ENCODE data around the gene GFPT1. TPM values are rescaled to one million over a fixed set of nuclear protein-coding genes. Genes with fewer than 3 reads are reported as not detected.

GFPT1 gene
- total RNA-seq, 2 experiments from 2014 or later, result 31.0 to 36.1 TPM

DNA sequence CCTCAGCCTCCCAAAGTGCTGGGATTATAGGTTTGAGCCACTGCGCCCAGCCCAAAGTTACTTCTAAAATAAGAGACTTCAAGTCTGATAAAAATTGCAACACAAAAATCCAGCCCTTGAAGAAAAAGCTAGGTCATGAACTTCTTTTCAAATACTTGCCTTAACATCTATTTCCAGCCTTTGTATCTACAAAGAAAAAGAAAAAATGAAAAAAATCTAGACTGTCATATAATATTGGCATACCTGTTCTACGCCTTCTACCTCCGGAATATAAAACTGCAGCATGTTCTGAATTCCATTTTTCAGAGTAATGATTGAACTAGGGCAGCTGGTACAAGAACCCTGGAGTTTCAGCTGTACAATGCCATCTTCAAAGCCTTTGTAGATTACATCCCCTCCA is 13.1 kb upstream of the GFPT1 start:
- no peaks in the 10 kb centered on the region for H3K9me3 Mint-ChIP-seq (ENCODE audit: low read depth)
- no peaks in the 10 kb centered on the region for H3K4me1 Mint-ChIP-seq
- H3K27ac Mint-ChIP-seq, result no peak overlapping the region
- H3K4me3 Mint-ChIP-seq, result no peak overlapping the region
- peaks cover 28% of the 10 kb centered on the region for H3K36me3 Mint-ChIP-seq (ENCODE audit: low read depth)
- intact Hi-C loops (cut with DNase I, micrococcal nuclease), result no loop called here
- ChIA-PET POLR2A (no interaction called here), CTCF (interaction anchor here (0.7 to 1.2 kb wide), 4 partner anchors 24 to 937 kb away, joined by 3 to 4 read pairs (median 3); no protein-coding TSS in a partner anchor)
- no peak for DNase-seq
- ATAC-seq, result no peak
- H3K27me3 Mint-ChIP-seq, result no peaks in the 10 kb centered on the region

DNA sequence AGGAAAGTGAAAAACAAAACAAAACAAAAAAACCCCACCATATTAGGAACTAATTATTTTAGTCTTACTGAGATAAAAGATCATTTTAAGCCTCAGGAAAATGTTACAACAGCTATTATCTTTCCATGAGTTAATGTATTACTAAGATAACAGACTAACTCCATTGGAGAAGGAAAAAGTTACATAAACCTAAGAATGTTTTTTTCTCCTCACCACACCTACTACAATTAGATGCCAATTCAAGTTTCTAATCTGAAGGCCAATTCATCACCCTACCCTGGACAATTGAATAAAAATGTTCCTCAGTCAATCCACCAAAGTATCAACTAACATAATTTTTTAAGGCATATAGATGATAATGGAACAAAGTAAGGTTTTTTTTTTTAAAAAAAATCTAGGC is 10.2 kb upstream of the GFPT1 start:
- Mint-ChIP-seq H3K4me3 (no peak overlapping the region), H3K27ac (no peak overlapping the region), H3K27me3 (no peaks in the 10 kb centered on the region), H3K9me3 (ENCODE audit: low read depth) (no peaks in the 10 kb centered on the region), H3K4me1 (no peaks in the 10 kb centered on the region), H3K36me3 (ENCODE audit: low read depth) (peaks cover 27% of the 10 kb centered on the region)
- ChIA-PET CTCF (interaction anchor here (0.8 kb wide), 1 partner anchor 25 kb away, joined by 3 read pairs; no protein-coding TSS in a partner anchor), POLR2A (no interaction called here)
- intact Hi-C loops (cut with DNase I, micrococcal nuclease), result no loop called here
- ATAC-seq (no peak), DNase-seq (no peak)

DNA sequence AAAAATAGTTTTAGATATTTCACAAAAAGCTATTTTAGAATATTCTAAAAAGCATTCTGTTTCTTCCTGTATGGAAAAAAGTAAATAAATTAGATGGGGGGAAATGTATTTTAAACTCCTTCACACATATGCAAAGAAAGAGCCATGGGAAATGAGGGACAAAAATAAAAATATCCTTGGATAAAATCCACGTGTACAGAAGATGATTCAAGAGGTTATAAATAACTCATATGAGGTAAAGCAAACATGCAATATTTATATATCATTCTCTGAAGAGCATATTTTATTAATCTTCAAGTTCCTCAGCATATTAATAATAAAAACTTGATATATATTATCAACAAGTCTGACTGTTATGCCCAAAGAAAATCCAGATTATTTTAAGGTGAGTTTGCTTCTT is 8.8 kb upstream of the GFPT1 start:
- Mint-ChIP-seq H3K36me3 (ENCODE audit: low read depth) (peaks cover 23% of the 10 kb centered on the region), H3K9me3 (ENCODE audit: low read depth) (no peaks in the 10 kb centered on the region), H3K27me3 (no peaks in the 10 kb centered on the region), H3K4me3 (no peak overlapping the region), H3K27ac (no peak overlapping the region), H3K4me1 (no peaks in the 10 kb centered on the region)
- ATAC-seq, result no peak
- intact Hi-C loops (cut with DNase I, micrococcal nuclease), result no loop called here
- ChIA-PET POLR2A (no interaction called here), CTCF (interaction anchor here (0.7 kb wide), 1 partner anchor 246 kb away, joined by 3 read pairs; no protein-coding TSS in a partner anchor)
- no peak for DNase-seq

DNA sequence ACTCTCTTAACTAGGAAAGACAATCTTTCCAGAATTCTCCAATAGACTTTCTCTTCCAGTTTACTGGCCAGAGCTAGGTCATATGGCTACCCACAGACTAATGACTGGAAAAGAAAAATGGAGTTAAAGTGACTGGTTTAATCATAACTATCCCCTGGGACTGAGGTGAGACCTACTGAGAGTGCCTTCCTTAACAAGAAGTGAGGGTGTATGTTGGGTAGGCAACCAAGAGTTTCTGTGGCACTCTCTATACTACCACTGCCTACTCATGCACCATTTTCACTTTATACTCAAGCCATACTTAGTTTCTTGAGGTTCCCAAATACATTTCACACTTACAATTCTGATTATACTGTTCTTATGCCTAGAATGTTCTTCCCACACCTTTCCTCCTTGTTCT is 6.9 kb upstream of the GFPT1 start:
- DNase-seq (no peak), ATAC-seq (no peak)
- POLR2A ChIA-PET, result no interaction called here
- CTCF ChIA-PET, result no interaction called here
- intact Hi-C loops (cut with DNase I, micrococcal nuclease), result no loop called here
- no peak overlapping the region for H3K27ac Mint-ChIP-seq
- peaks cover 20% of the 10 kb centered on the region for H3K36me3 Mint-ChIP-seq (ENCODE audit: low read depth)
- H3K27me3 Mint-ChIP-seq, result no peaks in the 10 kb centered on the region
- no peaks in the 10 kb centered on the region for H3K4me1 Mint-ChIP-seq
- no peak overlapping the region for H3K4me3 Mint-ChIP-seq
- no peaks in the 10 kb centered on the region for H3K9me3 Mint-ChIP-seq (ENCODE audit: low read depth)

DNA sequence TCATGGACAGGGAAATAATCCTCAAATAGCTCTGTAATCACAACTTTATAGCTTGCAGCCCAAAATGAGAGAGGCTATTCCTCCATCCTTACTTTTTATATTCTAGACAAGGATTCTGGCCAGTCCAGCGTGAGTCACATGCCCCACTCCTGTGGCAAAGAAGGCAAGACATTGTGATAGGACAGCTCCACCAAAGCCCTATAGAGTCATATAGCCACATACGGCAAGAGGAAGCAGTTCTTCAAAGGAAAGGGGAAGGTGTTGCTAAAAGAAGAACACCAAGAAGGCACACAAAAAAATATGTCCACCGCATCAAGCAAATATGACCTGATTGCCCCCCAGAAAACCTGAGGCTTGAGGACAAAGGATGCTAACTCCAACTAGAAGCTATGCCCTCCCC is 3.4 kb upstream of the GFPT1 start:
- ChIA-PET CTCF (interaction anchor here (0.6 to 2.6 kb wide), 6 partner anchors 13 to 114 kb away, joined by 3 to 15 read pairs (median 4); partner anchors contain the start of gene NFU1), POLR2A (interaction anchor here (0.6 kb wide), 1 partner anchor 708 kb away, joined by 3 read pairs; no protein-coding TSS in a partner anchor)
- peaks cover 18% of the 10 kb centered on the region for H3K4me1 Mint-ChIP-seq
- H3K9me3 Mint-ChIP-seq (ENCODE audit: low read depth), result no peaks in the 10 kb centered on the region
- no peaks in the 10 kb centered on the region for H3K27me3 Mint-ChIP-seq
- intact Hi-C loops (cut with DNase I, micrococcal nuclease), result no loop called here
- no peak for DNase-seq
- no peak for ATAC-seq
- no peak overlapping the region for H3K4me3 Mint-ChIP-seq
- H3K27ac Mint-ChIP-seq, result no peak overlapping the region
- H3K36me3 Mint-ChIP-seq (ENCODE audit: low read depth), result peaks cover 15% of the 10 kb centered on the region

DNA sequence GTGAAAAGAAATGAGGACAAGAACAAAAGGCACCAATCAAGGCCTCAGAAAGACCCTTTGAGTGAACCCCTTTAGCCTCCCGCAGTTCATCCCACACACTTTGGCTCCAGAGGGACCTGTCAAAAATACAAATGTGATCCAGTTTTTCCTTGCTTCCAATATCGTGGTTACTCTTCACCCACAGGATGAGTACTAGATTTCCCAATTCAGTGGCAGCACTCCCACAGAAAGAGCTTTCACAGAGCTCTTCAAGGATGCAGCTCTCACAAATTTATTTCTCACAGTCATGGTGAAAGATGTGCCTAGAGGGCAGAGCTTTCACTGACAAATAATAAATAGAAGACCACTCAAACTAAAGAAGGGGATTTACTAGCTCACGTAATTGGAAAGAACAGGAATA is 3.0 kb upstream of the GFPT1 start:
- Mint-ChIP-seq H3K36me3 (ENCODE audit: low read depth) (peaks cover 13% of the 10 kb centered on the region), H3K27ac (no peak overlapping the region), H3K4me3 (no peak overlapping the region), H3K27me3 (no peaks in the 10 kb centered on the region), H3K4me1 (peaks cover 19% of the 10 kb centered on the region), H3K9me3 (ENCODE audit: low read depth) (no peaks in the 10 kb centered on the region)
- ChIA-PET POLR2A (no interaction called here), CTCF (interaction anchor here (0.6 to 2.6 kb wide), 3 partner anchors 12 to 64 kb away, joined by 3 to 15 read pairs (median 7); no protein-coding TSS in a partner anchor)
- DNase-seq (no peak), ATAC-seq (no peak)
- intact Hi-C loops (cut with DNase I, micrococcal nuclease), result no loop called here

DNA sequence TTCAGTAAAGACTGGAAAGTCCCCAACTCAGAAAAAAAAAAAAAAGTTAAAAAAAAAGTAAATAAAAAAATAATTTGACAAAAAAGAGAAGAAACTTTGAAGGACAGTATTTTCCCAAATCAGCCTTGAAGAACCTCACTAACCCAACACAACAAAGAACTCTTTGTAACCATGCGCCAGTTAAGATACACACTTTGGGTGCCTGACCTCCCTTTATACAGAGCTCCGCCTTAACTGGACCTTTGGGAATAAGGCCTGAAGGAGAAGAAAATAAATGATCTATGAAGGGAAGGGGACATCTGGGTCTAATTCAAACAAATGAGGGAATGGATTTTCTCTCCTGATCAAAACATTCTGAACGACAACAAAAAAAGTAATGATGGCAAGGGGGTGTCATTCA is 2.2 kb upstream of the GFPT1 start:
- intact Hi-C loops (cut with DNase I, micrococcal nuclease), result loop anchor here in 1 of 2 experiments (10.0 kb wide), 2 partner anchors 624 to 866 kb away; partner anchors contain the start of gene PCYOX1
- H3K4me3 Mint-ChIP-seq, result no peak overlapping the region
- CTCF ChIA-PET, result interaction anchor here (1.9 to 2.6 kb wide), 2 partner anchors 11 to 14 kb away, joined by 7 to 15 read pairs; no protein-coding TSS in a partner anchor

DNA sequence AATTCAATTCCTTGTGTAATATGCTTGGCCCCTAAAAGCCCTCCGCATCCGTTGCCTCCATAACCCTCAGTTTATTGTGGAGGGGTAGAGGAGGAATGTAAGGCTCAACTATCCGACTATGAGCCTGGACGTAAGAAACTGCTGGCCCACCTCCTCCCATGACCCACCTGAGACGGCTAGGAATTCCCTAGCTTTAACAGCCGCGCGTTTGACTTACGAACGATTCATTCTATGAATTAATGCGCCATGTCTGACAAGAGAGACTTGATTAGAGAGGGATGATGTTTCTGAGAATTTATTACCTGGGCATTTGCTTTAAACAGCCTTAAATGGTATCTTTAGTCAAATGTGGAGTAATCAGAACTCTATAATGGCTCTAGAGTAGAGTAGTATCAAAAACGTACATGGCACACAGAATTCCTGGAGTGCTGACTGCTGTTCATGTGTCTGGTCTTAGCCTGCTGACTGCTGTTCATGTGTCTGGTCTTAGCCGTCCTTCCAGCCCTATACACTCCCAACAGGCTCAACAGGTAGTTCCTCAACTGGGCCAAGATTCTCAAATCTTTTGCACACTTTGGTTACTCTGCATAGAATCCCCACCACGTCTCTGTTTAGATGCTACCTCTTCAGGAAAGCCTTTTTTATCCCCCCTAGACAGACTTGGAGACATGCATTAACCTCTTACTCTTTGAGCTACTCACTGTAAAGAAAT is 899 bp upstream of the GFPT1 start:
- CTCF ChIA-PET, result interaction anchor here (1.1 kb wide), 1 partner anchor 49 kb away, joined by 3 read pairs; the partner anchor contains the start of gene NFU1
- Mint-ChIP-seq H3K36me3 (ENCODE audit: low read depth) (peaks cover 5% of the 10 kb centered on the region), H3K4me1 (peaks cover 37% of the 10 kb centered on the region), H3K27me3 (no peaks in the 10 kb centered on the region), H3K9me3 (ENCODE audit: low read depth) (no peaks in the 10 kb centered on the region), H3K27ac (peak overlapping the region; percentile 92), H3K4me3 (peak overlapping the region; percentile 81)
- intact Hi-C loops (cut with DNase I, micrococcal nuclease), result loop anchor here (1.0 to 10.0 kb wide), 10 partner anchors 49 to 1136 kb away; partner anchors contain the start of genes NFU1 (in 2 of the 2), AAK1 (in 1 of the 2), APLF (in 1 of the 2) and FBXO48 (in 1 of the 2)
- POLR2A ChIA-PET, result no interaction called here
- ATAC-seq, result no peak
- no peak for DNase-seq

More for the DNA sequence above, 2.2 kb upstream of the GFPT1 start:
- DNase-seq, result no peak
- no peaks in the 10 kb centered on the region for H3K27me3 Mint-ChIP-seq
- peaks cover 26% of the 10 kb centered on the region for H3K4me1 Mint-ChIP-seq
- no peak for ATAC-seq
- POLR2A ChIA-PET, result no interaction called here
- peaks cover 7% of the 10 kb centered on the region for H3K36me3 Mint-ChIP-seq (ENCODE audit: low read depth)
- no peaks in the 10 kb centered on the region for H3K9me3 Mint-ChIP-seq (ENCODE audit: low read depth)
- H3K27ac Mint-ChIP-seq, result no peak overlapping the region

DNA sequence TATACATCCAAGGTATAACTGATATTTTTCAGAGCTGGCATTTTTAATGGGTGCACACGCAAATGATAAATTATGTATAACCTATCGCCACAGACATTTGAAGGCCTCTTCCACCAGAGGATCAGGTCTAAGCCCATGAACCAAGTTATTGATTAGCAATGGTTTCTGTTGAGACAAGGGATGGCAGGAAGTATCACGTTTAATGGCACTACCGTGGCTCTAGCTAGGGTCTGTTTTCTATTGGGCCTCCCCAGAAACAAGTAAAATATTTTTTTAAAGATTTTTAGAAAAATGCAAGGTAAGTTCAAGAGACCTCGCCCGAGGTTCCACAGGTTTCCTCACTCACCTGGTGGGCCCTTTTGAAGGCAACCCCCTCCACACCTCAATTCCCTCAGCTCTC is 667 bp downstream of the GFPT1 start:
- peaks cover 11% of the 10 kb centered on the region for H3K36me3 Mint-ChIP-seq (ENCODE audit: low read depth)
- ATAC-seq (no peak), DNase-seq (no peak)
- peak overlapping the region; percentile 81 for H3K4me3 Mint-ChIP-seq
- peaks cover 51% of the 10 kb centered on the region for H3K4me1 Mint-ChIP-seq
- ChIA-PET POLR2A (interaction anchor here (0.6 to 0.7 kb wide), 2 partner anchors 51 to 68 kb away, joined by 3 read pairs; partner anchors contain the start of gene NFU1), CTCF (interaction anchor here (1.0 to 2.1 kb wide), 5 partner anchors 10 to 430 kb away, joined by 3 to 19 read pairs (median 4); no protein-coding TSS in a partner anchor)
- intact Hi-C loops (cut with DNase I, micrococcal nuclease), result loop anchor here (2.0 to 10.0 kb wide), 5 partner anchors 50 to 920 kb away; partner anchors contain the start of genes AAK1 (in 1 of the 2), APLF (in 1 of the 2), FBXO48 (in 1 of the 2) and NFU1 (in 1 of the 2)
- peak overlapping the region; percentile 70 for H3K27ac Mint-ChIP-seq
- no peaks in the 10 kb centered on the region for H3K9me3 Mint-ChIP-seq (ENCODE audit: low read depth)
- no peaks in the 10 kb centered on the region for H3K27me3 Mint-ChIP-seq

DNA sequence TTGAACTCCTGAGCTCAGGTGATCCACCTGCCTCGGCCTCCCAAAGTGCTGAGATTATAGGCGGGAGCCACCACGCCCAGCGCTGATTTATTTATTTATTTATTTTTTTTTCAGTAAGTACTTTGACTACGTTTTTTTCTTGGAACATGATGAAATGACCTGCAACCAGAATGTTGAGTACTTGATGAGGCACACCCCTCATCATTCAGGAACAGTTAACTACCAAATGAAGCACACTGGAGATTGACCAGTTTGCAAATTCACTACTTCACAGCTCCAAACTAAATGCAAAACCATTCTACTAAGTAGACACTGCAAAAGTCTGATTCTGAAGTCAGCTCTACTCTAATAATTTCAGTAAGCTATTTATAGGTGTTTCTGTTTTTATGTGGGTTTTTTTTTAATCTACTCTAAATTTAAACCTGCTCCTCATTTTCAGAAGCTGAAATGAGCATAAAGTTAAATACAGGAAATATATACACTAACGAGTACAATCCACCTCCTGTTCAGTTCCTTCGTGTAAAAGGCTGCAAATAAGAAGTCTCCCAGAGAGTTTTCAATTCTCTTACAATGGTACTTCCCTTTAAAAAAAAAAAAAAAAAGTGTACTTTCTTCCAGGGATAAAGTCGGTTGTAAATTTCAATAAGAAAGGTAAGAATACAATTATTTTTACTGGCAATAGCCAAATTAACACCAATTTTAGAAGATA is 1.4 kb downstream of the GFPT1 start:
- intact Hi-C loops (cut with DNase I, micrococcal nuclease), result loop anchor here (2.0 to 10.0 kb wide), 5 partner anchors 51 to 919 kb away; partner anchors contain the start of genes AAK1 (in 1 of the 2), APLF (in 1 of the 2), FBXO48 (in 1 of the 2) and NFU1 (in 1 of the 2)
- DNase-seq, result no peak
- POLR2A ChIA-PET, result interaction anchor here (0.7 kb wide), 1 partner anchor 67 kb away, joined by 3 read pairs; no protein-coding TSS in a partner anchor

DNA sequence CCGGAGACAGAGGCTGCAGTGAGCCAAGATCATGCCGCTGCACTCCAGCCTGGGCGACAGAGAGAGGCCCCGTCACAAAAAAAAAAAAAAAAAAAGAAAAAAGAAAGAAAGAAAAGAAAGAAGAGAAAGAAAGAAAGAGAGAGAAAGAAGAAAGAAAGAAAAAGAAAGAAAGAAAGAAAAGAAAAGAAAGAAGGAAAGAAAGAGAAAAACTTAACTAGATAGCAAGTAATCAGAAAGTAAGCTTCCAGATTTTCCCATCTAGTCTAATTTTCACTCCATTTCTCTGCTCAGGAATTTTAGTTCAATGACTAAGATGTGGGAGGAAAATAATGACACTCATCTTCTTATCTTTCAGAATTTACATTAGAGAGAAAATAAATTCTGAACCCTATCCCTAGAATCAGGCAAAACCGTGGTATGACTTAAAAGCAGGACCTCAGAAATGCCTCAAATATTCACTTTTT is 2.4 kb downstream of the GFPT1 start:
- ATAC-seq, result no peak
- POLR2A ChIA-PET, result no interaction called here
- CTCF ChIA-PET, result interaction anchor here (2.1 kb wide), 1 partner anchor 8 kb away, joined by 19 read pairs; no protein-coding TSS in a partner anchor
- intact Hi-C loops (cut with DNase I, micrococcal nuclease), result loop anchor here in 1 of 2 experiments (10.0 kb wide), 2 partner anchors 620 to 870 kb away; partner anchors contain the start of gene PCYOX1
- peaks cover 15% of the 10 kb centered on the region for H3K36me3 Mint-ChIP-seq (ENCODE audit: low read depth)
- no peak overlapping the region for H3K27ac Mint-ChIP-seq
- H3K9me3 Mint-ChIP-seq (ENCODE audit: low read depth), result no peaks in the 10 kb centered on the region
- DNase-seq, result no peak
- H3K27me3 Mint-ChIP-seq, result no peaks in the 10 kb centered on the region
- H3K4me3 Mint-ChIP-seq, result no peak overlapping the region
- peaks cover 60% of the 10 kb centered on the region for H3K4me1 Mint-ChIP-seq

More for the DNA sequence above, 1.4 kb downstream of the GFPT1 start:
- Mint-ChIP-seq H3K27me3 (no peaks in the 10 kb centered on the region), H3K9me3 (ENCODE audit: low read depth) (no peaks in the 10 kb centered on the region), H3K4me3 (peak overlapping the region; percentile 81), H3K4me1 (peaks cover 57% of the 10 kb centered on the region), H3K27ac (peak overlapping the region; percentile 68), H3K36me3 (ENCODE audit: low read depth) (peaks cover 12% of the 10 kb centered on the region)
- no peak for ATAC-seq
- CTCF ChIA-PET, result interaction anchor here (1.0 to 2.1 kb wide), 5 partner anchors 9 to 431 kb away, joined by 3 to 19 read pairs (median 4); no protein-coding TSS in a partner anchor
